Stimulated activated naive CD4-positive, alpha-beta T cell (primary cell): ENCODE measurements around the gene KANSL1L.
"Not testable (repeated sequence)": the region's sequence is repeated elsewhere in the genome, so short reads cannot be mapped to it uniquely, and the experiment has no call there.

Source experiments
- DNase-seq, 6 experiments: peaks; one replicate each; lab custom pipeline; 2025; lab: John Stamatoyannopoulos, UW

KANSL1L gene

DNA sequence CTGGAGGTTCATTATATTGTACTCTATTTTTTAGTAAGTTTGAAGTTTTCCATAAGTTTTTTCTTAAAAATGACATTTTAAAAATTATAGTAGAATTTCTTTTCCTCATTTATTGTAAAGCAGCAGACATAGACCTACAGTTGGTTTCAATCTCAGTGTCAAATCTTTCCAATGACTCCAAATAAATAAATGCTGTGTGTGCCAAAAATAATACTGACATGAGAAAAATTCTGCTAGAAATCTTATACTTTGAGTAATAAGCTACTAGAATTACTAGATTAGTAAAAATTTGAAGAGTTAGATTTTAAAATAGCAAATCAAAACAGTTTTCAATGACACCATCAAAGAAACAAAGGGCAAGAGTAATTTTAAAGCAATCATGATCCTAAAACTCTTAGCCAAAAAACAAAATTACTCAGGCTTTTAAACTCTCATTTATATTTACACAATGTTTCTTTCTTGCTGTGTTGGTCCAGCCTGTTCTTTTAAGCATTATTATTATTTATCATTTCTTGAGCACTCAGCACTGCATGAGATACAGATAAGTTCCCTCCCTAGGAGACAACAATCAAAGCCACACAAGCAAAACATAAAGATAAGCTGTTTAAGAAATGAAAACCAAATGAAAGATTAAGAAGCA is 8.3 kb upstream of the KANSL1L start:
- no peak for DNase-seq

DNA sequence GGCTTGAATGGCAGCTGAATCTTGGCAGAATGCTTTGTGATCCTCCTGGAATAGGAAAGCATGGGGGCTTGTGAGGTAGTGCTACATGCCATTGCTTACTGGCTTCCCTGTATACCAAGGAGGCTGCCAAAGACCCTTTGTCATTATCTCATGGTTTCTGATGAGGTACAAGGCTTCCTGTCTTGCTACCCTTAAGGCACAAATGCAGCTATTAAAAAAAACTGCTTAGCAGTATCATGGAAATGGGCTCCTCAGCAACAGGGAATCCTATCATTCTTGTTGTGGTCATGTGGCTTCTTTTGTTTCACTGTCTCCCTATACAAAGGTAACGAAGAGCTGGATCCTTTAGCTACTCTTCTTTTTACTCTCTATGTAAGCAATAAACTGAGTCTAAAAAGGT is 6.6 kb upstream of the KANSL1L start:
- no peak for DNase-seq

DNA sequence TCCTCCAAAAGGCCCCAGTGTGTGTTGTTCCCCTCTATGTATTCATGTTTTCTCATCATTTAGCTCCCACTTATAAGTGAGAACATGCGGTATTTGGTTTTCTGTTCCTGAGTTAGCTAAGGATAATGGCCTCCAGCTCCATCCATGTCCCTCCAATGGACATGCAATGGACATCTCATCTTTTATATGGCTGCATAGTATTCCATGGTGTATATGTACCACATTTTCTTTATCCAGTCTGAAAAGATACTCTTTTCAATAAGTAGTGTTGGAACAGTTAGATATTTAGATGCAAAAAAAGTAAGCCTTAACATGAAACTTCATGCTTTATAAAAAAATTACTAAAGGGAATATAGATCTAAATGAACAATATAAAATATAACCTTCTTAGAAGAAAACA is 5.9 kb upstream of the KANSL1L start:
- not testable (repeated sequence) for DNase-seq

DNA sequence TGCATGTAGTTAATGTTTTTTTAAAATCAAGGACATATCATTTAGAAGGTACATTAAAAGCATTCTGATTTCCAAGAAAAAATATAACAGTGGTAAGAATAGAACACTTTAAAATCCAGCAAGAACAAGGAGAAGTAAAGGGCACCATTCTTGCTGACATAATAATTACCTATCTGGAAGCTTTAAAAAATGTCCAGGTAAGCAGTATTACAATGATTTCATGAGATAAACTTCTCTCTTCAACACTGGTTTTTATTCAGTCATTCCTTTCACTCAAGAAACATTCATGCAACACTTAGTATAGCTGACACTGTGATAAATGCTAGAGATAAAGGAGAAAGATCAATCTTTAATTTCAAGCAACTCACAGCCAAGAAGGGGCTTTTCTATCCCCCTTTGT is 2.9 kb upstream of the KANSL1L start:
- no peak for DNase-seq

DNA sequence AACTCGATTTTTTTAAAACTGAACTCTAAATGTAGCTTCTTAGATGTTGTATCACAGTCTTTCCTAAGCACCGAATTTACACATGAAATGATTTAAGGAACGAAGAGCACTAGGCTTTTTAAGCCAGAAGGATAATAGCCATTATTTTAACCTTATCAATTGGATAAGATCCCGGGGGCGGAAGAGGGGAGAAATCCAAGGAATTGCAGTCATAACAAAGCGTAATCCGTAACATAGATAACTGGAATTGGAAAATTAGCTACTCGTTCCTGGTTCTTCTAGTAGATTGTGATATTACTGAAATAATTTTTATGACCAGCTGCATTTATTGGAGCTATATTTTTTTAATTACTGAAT is 988 bp upstream of the KANSL1L start:
- DNase-seq: no peak

DNA sequence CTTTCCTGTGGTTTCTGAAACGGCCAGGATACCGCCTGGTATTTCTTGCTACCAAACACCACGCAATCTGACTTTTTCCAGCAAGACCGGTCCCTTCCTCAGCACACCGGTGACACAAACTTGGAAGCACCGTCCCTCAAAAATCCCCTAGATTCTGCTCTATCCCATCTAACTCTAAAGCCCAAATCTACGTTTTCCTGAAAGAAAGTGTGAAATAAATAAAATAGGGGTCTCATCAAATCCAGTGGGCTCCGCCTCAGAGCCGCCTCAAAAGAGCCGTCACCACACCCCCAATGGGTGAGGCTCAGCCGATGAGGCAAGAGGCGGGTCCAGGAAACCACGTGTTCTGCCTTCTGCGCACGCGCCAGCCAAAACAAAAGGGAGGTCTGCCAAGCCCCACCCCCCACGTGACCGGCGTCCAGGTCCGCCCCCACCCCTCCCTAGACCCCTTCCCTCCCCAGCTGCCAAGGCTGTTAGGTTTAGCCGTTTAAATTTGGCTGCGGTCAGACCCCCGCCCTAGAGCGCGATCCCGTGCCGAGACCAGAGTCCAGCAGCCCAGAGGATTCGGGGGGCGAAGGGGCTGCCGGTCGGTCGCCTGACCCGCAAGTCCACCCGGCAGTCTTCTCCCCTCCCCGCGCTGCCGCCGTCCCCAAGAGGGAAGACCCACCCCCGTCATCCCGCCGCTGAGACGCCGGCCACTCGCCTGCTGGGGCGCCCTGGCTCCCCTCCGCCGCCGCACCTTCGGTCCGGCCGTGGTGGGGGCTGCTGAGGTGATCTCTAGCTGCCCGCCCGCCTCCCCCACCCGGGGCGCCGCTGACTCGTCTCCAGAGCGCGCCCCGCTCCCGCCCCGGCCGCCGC is 534 bp downstream of the KANSL1L start:
- peak; percentile 93 to 96 (median 96) for DNase-seq

DNA sequence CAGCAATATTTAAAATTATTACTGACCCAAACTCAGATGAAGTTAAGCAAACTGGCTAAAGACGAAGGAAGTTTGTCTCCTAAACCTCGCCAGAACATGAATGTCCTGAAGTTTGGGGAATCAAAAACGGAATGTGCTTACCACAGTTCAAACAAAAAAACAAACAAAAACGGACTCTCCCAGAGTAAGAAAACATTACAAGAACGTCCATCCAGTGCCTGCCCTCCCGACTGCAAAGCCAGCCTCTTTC is 1.1 kb downstream of the KANSL1L start:
- no peak for DNase-seq

DNA sequence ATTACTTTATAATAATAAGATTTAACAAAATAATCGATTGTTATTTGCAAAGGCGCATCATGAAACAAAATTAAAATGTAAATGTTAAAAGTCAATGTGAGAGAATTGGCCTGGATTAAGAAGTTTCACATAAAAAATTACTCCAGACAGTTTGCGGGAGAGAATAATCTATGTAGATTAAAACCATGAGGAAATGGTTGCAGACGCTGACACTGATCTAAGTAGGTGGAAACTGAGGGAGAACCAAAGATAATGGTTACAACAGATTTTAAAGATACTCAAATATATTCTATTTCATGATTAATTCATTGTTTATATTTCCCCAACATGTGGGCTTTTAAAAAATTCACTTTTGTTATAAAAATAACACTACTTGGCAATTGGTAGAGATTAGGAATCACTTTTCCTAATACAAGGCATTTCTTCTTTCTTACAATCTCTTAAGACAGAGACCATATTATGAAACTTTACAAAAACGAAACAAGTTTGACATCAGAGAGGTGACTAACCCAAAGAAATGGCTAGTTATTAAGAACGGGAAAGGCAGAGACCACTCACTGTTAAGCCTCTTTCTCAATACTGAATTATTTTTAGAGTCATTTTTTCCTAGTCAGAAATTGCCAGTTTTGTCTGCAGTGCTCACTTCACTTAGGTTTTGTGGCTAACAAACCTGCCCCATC is 1.6 kb downstream of the KANSL1L start:
- DNase-seq: peak in 1 of 6 experiments; percentile 30

DNA sequence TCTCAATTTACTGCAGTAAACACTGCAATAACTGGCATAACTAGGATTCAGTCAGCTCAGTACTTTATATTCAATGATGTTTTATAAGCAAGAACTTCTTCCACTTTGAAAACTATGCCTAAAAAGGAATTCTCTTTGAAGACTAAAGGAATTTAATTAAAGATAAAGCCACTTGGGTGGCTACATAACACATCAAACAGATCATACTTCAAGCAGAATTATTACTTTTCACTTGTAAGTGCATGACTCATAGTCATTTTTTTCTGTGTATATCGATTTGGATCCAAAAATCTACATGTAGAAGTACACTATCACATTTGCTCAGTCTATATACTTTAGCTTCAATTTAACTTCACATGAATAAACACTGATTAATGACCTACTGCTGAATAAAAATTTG is 4.0 kb downstream of the KANSL1L start:
- no peak for DNase-seq

DNA sequence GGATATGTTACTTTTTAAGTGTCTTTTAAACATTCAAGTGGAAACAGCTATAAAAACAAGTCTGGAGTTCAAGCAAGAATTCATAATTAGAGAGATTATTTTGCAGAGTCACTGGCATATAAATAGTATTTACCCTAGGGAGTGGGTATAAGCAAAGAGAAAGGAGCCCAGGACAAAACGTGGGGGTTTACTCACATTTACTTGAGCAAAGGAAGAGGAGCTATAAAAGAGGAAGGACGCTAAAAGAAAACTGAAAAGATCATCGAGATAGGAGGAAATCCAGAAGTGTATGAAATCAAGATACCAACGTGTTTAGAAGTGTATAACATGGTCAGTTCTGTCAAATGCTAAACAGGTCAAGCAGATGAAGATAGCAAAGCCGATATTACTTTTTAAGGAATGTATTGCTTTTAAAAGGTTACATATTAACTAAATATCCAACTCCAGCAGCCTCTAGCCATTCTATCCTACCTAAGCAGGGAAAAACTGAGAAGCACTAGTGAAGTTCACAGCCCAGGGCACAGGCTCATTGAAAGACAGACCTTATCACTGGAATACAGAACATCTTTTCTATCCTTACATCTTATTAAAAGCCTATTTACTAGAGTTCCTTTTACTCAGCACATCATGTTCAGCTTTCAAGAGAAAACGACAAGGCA is 8.6 kb downstream of the KANSL1L start:
- no peak for DNase-seq

DNA sequence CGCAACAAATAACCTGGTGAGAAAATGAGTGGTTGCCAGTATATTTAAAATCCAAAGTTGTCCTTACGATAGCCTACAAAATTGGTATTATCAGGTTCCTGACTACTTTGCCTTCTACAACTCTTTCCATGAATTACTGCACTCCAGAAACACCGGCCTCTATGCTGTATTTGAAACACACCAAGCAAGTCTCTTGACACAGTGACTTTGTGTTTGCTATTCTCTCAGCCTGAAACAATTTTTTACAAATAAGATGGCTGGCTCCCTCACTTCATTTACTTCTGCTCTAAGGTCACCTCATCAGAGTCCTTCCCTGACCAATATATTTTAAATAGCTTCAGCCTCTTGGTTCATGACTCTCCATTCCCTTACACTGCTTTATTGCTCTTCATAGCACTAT is 12.2 kb downstream of the KANSL1L start:
- no peak for DNase-seq

DNA sequence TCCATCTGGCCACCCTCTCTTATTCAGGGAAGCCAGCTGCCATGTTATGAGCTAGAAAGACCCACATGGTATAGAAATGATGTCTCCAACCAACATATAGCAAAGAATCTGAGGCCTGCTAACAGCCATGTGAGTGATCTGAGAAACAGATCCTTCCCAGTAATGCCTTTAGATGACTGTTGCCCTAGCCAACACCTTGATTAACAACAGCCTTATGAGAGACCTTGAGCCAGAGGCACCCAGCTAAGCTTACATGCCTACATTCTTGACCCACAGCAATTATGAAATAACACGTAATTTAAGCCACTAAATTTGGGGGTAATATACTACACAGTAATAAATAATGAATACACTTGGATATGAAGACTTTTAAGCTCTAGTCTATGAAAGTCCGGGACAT is 13.0 kb downstream of the KANSL1L start:
- DNase-seq: no peak

DNA sequence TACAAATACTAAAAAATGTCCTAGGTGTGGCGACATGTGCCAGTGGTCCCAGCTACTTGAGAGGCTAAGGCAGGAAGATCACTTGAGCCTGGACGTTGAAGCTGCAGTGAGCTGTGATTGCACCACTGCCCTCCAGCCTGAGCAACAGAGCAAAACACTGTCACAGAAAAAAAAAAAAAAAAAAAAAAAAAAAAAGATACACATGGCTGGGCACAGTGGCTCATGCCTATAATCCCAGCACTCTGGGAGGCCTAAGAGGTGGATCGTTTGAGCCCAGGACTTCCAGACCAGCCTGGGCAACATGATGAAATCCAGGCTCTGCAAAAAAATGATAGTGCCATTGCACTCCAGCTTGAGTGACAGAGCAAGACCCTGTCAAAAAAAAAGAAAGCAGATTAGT is 13.7 kb downstream of the KANSL1L start:
- DNase-seq: no peak

DNA sequence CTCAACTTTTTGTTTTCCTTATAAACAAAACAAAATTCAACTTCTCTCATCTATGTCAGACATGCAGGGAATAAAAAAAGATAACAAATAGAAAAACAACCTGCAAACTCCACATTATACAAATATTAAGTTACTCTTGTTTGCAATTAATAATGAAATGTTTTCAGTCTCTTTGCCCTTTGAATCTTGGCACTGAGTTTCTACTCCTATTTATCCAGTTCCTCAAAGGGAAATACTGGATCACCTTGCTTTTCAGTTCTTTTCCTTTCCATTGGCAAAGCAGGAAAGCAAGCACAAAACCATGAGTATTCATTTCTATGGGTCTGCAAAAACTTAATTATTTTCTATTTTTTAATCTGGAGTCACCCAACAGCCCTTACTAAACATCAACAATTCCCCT is 23.6 kb downstream of the KANSL1L start:
- no peak for DNase-seq

DNA sequence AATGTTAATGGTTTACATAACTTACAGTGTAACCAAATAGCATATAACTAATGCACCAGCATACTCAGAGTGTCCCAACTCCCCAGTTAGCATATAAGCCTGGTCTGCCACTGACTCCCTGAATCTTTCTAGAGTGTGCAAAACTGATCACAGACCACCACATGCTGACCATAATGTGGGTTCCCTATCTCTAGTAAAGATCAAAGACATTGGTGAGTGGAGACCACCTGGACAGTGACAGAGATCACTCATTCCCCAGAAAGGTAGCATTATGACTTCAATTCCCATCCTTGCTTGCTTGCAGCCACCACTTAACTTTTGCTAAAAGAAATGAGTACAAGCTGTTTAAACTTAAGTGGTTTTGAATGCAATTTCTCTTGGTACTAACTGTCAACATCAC is 39.0 kb downstream of the KANSL1L start:
- no peak for DNase-seq

DNA sequence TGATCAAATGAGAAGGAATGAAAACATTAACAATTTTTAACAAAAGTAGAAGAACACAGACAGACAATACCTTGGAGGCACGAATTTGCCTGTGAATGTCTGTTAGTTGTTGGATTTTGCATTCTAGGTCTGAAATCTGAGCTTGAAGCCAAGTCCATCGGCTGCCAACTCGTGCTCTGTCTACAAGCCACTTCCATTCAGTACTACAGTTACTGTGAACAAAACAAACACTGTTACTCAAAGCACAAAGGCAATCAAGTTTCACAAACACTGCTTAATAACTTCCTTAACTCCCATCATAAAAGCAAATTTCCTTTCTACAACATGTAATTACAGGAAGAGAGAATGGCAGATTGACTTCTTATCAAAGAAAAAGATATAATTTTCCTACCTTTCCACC is 42.2 kb downstream of the KANSL1L start:
- no peak for DNase-seq

DNA sequence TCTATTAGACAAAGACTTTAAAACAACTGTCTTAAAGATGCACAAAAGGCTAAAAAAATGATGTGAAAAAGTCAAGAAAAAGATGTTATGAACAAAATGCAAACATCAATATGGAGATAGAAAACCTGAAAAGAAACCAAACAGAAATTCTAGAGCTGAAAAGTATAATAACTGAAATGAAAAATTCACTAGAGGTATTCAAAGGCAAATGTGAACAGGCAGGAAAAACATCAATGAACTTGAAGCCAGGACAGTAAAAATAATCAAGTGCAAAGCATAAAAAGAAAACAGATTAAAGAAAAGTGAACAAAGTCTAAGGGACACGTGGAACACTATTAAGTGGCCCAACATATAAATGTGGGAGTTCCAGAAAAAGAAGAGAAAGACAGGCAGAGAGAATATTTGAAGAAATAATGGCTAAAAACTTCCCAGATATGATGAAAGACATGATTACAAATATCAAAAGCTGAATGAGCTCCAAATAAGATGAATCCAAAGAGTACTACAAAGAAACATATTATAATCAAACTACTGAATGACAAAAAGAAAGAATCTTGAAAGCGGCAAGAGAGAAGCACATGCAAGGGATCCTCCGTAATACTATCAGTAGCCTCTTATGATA is 57.5 kb downstream of the KANSL1L start:
- no peak for DNase-seq

DNA sequence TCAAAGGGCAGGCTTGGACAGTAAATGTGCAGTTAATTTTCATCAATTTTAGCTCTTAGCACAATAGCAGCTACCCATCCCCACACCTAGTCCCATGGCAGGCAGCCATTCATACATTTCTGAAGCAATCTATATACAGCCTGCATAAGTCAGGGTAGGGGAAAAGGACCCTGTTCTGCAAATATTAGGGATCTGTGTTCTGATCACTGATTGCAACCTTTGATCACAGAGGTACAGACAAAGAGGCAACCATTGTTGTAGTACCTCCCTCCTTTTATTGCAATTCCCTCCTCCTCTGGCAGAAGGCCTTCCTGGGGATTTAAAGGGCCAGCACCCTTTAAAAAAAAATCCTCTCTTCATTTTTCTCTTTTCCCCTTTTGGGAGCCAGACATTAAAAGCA is 58.3 kb downstream of the KANSL1L start:
- DNase-seq: no peak

DNA sequence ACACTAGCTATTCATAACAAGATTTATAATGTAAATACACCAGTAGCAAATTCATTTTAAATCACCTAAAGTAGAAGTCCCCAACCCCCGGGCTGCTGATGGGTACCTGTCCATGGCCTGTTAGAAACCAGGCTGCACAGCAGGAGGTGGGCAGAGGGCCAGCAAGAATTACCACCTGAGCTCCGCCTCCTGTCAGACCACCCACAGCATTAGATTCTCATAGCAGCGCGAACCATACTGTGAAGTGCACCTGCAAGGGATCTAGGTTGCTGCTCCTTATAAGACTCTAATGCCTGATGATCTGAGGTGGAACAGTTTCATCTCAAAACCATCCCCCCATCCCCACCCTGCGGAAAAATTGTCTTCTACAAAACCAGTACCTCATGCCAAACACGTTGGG is 71.3 kb downstream of the KANSL1L start:
- DNase-seq: no peak

DNA sequence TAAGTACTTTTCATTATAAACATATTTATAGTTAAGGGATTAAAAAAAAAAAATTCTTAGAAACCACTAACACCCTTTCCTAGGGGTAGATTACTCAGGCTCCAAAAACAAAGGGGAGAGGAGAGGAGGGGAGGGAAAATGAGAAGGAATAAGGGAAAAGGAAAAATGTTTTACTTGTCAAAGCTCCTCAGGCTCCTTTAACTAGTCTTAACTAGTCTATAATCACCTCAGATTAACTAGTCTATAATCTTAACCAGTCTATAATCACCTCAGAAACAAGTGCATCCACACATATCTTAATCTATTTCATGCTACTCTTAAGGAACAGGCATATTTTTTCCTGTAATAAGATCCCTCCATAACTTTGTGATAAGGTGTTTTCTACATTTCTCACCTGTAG is 76.4 kb downstream of the KANSL1L start:
- no peak for DNase-seq

DNA sequence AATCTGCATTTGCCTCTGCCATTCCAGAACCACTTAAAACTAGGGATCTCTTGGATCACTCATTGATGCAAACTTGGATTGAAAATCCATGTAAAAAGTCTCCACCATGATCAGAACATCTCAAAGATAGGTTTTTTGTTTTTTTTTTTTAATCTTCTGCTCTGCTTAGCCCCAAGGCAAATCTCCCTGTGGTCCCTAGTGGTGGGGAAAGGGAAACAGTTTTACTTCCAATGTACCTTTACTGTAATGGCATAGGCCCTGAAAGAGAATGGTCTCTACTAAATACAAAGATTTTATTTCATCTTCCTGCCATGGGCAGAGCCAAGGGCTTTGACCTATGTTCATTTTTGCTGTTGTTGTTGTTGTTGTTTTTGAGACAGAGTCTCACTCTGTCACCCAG is 78.4 kb downstream of the KANSL1L start:
- DNase-seq: no peak

DNA sequence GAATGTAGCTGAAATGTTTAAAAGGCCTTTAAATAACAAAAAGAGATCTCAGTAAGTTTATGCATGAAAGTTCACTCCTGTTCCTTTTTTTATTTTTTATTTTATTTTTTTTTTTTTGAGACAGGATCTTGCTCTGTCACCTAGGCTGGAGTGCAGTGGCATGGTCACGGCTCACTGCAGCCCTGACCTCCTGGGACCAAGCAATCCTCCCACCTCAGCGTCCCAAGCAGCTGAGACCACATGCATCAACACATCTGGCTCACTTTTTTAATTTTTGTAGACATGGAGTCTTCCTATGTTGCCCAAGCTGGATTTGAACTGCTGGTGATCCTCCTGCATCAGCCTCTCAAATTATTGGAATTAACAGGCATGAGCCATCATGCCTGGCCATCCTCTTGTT is 84.3 kb downstream of the KANSL1L start:
- DNase-seq: no peak

DNA sequence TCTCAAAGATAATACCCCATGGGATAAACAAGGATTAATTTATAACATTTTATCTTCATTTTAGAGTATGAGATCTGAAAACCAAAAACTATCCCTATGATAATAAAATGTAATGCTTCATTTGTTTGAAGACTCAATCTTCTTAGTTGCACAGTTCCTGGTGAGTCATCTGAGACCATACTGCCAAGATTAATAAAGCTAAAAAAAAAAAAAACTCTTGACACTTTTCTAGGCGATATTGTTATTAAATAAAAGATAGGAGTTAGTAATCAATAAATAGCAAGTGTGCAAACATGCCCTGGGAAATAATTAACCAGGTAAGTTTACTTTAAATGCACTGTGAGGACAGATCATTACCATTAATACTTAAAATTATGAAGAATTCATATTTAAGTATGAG is 84.9 kb downstream of the KANSL1L start:
- DNase-seq: no peak
